HepG2 (cell line): ENCODE measurements around the gene PPM1G. TPM values are rescaled to one million over a fixed set of nuclear protein-coding genes. Genes with fewer than 3 reads are reported as not detected.

Experiments used
- DPF2 ChIP-seq: sonication (generic); formaldehyde crosslinking; IDR thresholded peaks from 2 replicates; pipeline ENCODE4 v1.4.0; 2020; ENCODE audit warnings: mild to moderate bottlenecking, low read depth, missing genetic modification reagents, borderline replicate concordance
- FLYWCH1 ChIP-seq: sonication (generic); formaldehyde crosslinking; IDR thresholded peaks from 2 replicates; pipeline ENCODE4 v1.8.1; 2023; ENCODE audit warnings: mild to moderate bottlenecking, missing genetic modification reagents
- HNRNPK ChIP-seq: fragments of 200-400 bp; formaldehyde crosslinking; IDR thresholded peaks from 2 replicates; pipeline ENCODE4 v1.6.1; 2018; ENCODE audit warnings: low read length, low read depth, moderate library complexity, mild to moderate bottlenecking; ENCODE audit not compliant: poor library complexity, severe bottlenecking
- JUND ChIP-seq: sonication (generic); formaldehyde crosslinking; IDR thresholded peaks from 2 replicates; pipeline ENCODE4 v1.8.0; 2022; ENCODE audit warnings: mild to moderate bottlenecking, missing genetic modification reagents
- SOX13 ChIP-seq, 3 experiments: fragments of 450-650 bp in 1 of 3; sonication (generic) in 1 of 3; formaldehyde crosslinking in 1 of 3; IDR thresholded peaks in 2 of 3; conservative IDR thresholded peaks in 1 of 3; 2 replicates each; pipeline versions ENCODE4 v1.5.0 to v1.6.1; 2016 to 2020; ENCODE audit warnings: antibody characterized with exemption in 1 of 3, mild to moderate bottlenecking in 1 of 3, missing compliant biosample characterization in 1 of 3, missing genetic modification reagents in 1 of 3, moderate library complexity in 1 of 3
- TBX3 ChIP-seq: fragments of 450-650 bp; IDR thresholded peaks from 2 replicates; pipeline ENCODE4 v1.6.1; 2017; ENCODE audit warnings: antibody characterized with exemption, mild to moderate bottlenecking, inconsistent platforms, borderline replicate concordance
- polyA plus RNA-seq, 8 experiments: library from polyadenylated mRNA; depleted of rRNA in 3 of 8; stranded (reverse) in 7 of 8; unstranded in 1 of 8; fragments of >200 nt; fragmentation: Illumina TruSeq in 4 of 8; extraction: Trizol in 4 of 8; gene quantifications; 2 replicates each; pipeline versions ENCODE4 v1.2.1 to v1.2.3, GENCODE V29; 2011 to 2016; ENCODE audit warnings: low read depth in 4 of 8, missing spikeins in 1 of 8, mixed read lengths in 1 of 8; ENCODE audit not compliant: insufficient read depth in 1 of 8
- total RNA-seq, 5 experiments: library from RNA; depleted of rRNA; stranded (reverse); fragments of >200 nt; fragmentation: Illumina TruSeq; extraction: Trizol; gene quantifications; 2 replicates each; pipeline ENCODE4 v1.2.3, GENCODE V29; 2016; ENCODE audit warnings: low read depth in 1 of 5
- TF ChIP-seq, protein P1 (sequence below): sonication (generic); formaldehyde crosslinking; IDR thresholded peaks from 2 replicates; pipeline ENCODE4 v1.4.0; 2020; ENCODE audit warnings: missing genetic modification reagents, borderline replicate concordance
- TF ChIP-seq, protein P2 (sequence below): sonication (generic); formaldehyde crosslinking; IDR thresholded peaks from 2 replicates; pipeline ENCODE4 v1.4.0; 2020; ENCODE audit warnings: missing genetic modification reagents
- TF ChIP-seq, protein P3 (sequence below): IDR thresholded peaks from 2 replicates; pipeline ENCODE4 v1.6.1; 2016; ENCODE audit warnings: missing compliant biosample characterization, missing genetic modification reagents, borderline replicate concordance

The PPM1G gene
- total and polyA plus RNA-seq, 2 of the 13 experiments (the other 11 are each of a cell fraction or from before 2014, with no cell fraction given): 58.2 to 213 TPM

DNA sequence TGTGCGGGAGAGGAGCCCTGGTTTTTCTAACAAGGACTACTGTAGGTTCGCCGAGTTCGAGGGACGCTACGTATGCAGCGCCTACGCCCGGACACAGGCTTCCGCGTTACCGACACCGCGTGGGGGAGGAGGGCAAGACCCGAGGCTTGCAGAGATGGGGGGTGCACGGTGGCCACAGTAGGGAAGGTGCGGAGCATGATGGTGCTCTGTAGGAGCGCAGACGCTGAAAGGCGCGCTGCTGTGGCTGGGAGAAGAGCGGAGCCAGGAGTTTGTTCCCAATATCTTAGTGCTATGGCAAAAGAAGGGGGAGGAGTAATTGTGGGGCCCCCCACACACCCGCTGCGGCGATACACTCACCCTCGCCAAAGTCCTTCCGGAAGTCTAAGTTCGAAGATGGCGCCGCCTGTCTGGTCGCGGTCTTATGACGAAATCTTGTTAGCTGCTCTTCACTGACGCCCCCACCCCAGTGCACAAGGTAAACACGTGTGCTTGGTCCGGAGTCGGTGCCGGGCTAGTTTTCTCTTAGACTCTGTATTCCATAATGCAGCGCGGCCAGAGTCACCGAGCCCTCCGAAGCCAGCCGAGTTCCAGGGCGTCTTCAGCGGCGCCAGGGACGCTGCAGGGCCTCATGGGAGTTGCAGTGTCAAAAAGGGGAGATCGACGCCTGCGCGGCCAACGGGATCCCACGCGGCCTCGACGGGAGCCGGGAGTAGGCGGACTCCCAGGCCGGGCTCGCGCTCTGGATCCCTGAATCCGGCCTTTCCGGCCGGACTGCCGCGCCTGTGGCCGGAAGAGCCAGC is 52.8 kb downstream of the PPM1G start, which contains the start of gene GTF3C2 (continued):
- 0 out of 2 replicates have a peak, but pooled peaks have one; percentile 6 for TF ChIP-seq JUND (CRISPR knock-in tag)
- peak; percentile 38; the same call in 1 of the 2 replicates for TF ChIP-seq TBX3
- no peak for TF ChIP-seq HNRNPK
- TF ChIP-seq SOX13 (IDR thresholded peaks at IDR 0.05): no peak
- no peak for TF ChIP-seq SOX13 (CRISPR knock-in tag; conservative IDR thresholded peaks at IDR 0.05 in 1 of 2, IDR thresholded peaks at IDR 0.05 in 1 of 2)
- TF ChIP-seq FLYWCH1 (CRISPR knock-in tag): no peak
- TF ChIP-seq, protein P1, sequence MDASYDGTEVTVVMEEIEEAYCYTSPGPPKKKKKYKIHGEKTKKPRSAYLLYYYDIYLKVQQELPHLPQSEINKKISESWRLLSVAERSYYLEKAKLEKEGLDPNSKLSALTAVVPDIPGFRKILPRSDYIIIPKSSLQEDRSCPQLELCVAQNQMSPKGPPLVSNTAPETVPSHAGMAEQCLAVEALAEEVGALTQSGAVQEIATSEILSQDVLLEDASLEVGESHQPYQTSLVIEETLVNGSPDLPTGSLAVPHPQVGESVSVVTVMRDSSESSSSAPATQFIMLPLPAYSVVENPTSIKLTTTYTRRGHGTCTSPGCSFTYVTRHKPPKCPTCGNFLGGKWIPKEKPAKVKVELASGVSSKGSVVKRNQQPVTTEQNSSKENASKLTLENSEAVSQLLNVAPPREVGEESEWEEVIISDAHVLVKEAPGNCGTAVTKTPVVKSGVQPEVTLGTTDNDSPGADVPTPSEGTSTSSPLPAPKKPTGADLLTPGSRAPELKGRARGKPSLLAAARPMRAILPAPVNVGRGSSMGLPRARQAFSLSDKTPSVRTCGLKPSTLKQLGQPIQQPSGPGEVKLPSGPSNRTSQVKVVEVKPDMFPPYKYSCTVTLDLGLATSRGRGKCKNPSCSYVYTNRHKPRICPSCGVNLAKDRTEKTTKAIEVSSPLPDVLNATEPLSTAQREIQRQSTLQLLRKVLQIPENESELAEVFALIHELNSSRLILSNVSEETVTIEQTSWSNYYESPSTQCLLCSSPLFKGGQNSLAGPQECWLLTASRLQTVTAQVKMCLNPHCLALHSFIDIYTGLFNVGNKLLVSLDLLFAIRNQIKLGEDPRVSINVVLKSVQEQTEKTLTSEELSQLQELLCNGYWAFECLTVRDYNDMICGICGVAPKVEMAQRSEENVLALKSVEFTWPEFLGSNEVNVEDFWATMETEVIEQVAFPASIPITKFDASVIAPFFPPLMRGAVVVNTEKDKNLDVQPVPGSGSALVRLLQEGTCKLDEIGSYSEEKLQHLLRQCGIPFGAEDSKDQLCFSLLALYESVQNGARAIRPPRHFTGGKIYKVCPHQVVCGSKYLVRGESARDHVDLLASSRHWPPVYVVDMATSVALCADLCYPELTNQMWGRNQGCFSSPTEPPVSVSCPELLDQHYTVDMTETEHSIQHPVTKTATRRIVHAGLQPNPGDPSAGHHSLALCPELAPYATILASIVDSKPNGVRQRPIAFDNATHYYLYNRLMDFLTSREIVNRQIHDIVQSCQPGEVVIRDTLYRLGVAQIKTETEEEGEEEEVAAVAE (CRISPR knock-in tag): peak; percentile 85; the same call in 1 of the 2 replicates
- TF ChIP-seq, protein P2, sequence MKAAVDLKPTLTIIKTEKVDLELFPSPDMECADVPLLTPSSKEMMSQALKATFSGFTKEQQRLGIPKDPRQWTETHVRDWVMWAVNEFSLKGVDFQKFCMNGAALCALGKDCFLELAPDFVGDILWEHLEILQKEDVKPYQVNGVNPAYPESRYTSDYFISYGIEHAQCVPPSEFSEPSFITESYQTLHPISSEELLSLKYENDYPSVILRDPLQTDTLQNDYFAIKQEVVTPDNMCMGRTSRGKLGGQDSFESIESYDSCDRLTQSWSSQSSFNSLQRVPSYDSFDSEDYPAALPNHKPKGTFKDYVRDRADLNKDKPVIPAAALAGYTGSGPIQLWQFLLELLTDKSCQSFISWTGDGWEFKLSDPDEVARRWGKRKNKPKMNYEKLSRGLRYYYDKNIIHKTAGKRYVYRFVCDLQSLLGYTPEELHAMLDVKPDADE (CRISPR knock-in tag): no peak; the same call in 1 of the 2 replicates
- TF ChIP-seq, protein P3, sequence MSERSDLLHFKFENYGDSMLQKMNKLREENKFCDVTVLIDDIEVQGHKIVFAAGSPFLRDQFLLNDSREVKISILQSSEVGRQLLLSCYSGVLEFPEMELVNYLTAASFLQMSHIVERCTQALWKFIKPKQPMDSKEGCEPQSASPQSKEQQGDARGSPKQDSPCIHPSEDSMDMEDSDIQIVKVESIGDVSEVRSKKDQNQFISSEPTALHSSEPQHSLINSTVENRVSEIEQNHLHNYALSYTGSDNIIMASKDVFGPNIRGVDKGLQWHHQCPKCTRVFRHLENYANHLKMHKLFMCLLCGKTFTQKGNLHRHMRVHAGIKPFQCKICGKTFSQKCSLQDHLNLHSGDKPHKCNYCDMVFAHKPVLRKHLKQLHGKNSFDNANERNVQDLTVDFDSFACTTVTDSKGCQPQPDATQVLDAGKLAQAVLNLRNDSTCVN (CRISPR knock-in tag): peak; percentile 69; the same call in 1 of the 2 replicates
- peak; percentile 19; the same call in 1 of the 2 replicates for TF ChIP-seq DPF2 (CRISPR knock-in tag)
